Panc1 (cell line): ENCODE results near the gene TBC1D2.

Experiments
- POLR2AphosphoS5 ChIP-seq: IDR thresholded peaks from 2 replicates; pipeline ENCODE4 v1.6.1; 2012; ENCODE audit warnings: mild to moderate bottlenecking, low read depth, low read length, moderate library complexity
- SIN3A ChIP-seq: IDR thresholded peaks from 2 replicates; pipeline ENCODE4 v1.6.1; 2012; ENCODE audit warnings: low read depth, mild to moderate bottlenecking, low read length, moderate library complexity, borderline replicate concordance; ENCODE audit not compliant: insufficient read depth
- TCF7L2 ChIP-seq: IDR thresholded peaks from 2 replicates; pipeline ENCODE4 v1.6.1; 2011; ENCODE audit warnings: mild to moderate bottlenecking, low read depth, low read length, inconsistent platforms
- TF ChIP-seq, protein P1 (sequence below): fragments of 450-650 bp; IDR thresholded peaks from 2 replicates; pipeline ENCODE4 v1.5.1; 2017; ENCODE audit warnings: mild to moderate bottlenecking
- TF ChIP-seq, protein P2 (sequence below), 2 experiments: IDR thresholded peaks; 2 replicates each; pipeline ENCODE4 v1.6.1; 2011 to 2012; ENCODE audit warnings: low read depth in 2 of 2, control low read depth in 1 of 2, low read length in 1 of 2, mild to moderate bottlenecking in 1 of 2, moderate library complexity in 1 of 2; ENCODE audit not compliant: insufficient read depth in 1 of 2

DNA sequence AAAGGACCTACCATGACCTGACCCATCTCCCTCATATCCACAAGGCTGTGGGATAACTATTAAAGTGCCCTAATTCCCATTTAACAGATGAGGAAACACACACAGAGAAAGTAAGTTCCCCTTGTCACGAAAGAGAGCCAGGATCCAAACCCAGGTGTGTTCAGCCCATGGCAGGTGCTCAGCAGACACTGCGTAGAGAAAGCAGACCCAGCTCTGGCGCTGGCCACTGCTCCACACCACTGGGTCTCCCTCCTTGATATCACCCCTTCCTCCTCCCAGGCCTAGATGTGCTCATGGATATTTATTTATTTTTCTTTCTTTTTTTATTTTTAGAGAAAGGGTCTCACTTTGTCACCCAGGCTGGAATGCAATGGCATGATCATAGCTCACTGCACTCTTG, 39.1 kb downstream of the TBC1D2 start:
- TF ChIP-seq POLR2AphosphoS5 (no peak), SIN3A (no peak), TCF7L2 (no peak)
- TF ChIP-seq, protein P1, sequence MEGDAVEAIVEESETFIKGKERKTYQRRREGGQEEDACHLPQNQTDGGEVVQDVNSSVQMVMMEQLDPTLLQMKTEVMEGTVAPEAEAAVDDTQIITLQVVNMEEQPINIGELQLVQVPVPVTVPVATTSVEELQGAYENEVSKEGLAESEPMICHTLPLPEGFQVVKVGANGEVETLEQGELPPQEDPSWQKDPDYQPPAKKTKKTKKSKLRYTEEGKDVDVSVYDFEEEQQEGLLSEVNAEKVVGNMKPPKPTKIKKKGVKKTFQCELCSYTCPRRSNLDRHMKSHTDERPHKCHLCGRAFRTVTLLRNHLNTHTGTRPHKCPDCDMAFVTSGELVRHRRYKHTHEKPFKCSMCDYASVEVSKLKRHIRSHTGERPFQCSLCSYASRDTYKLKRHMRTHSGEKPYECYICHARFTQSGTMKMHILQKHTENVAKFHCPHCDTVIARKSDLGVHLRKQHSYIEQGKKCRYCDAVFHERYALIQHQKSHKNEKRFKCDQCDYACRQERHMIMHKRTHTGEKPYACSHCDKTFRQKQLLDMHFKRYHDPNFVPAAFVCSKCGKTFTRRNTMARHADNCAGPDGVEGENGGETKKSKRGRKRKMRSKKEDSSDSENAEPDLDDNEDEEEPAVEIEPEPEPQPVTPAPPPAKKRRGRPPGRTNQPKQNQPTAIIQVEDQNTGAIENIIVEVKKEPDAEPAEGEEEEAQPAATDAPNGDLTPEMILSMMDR, result no peak
- TF ChIP-seq, protein P2, sequence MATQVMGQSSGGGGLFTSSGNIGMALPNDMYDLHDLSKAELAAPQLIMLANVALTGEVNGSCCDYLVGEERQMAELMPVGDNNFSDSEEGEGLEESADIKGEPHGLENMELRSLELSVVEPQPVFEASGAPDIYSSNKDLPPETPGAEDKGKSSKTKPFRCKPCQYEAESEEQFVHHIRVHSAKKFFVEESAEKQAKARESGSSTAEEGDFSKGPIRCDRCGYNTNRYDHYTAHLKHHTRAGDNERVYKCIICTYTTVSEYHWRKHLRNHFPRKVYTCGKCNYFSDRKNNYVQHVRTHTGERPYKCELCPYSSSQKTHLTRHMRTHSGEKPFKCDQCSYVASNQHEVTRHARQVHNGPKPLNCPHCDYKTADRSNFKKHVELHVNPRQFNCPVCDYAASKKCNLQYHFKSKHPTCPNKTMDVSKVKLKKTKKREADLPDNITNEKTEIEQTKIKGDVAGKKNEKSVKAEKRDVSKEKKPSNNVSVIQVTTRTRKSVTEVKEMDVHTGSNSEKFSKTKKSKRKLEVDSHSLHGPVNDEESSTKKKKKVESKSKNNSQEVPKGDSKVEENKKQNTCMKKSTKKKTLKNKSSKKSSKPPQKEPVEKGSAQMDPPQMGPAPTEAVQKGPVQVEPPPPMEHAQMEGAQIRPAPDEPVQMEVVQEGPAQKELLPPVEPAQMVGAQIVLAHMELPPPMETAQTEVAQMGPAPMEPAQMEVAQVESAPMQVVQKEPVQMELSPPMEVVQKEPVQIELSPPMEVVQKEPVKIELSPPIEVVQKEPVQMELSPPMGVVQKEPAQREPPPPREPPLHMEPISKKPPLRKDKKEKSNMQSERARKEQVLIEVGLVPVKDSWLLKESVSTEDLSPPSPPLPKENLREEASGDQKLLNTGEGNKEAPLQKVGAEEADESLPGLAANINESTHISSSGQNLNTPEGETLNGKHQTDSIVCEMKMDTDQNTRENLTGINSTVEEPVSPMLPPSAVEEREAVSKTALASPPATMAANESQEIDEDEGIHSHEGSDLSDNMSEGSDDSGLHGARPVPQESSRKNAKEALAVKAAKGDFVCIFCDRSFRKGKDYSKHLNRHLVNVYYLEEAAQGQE (IDR thresholded peaks at IDR 0.05; ENCODE audit: insufficient read depth in 1 of 2, low read depth in 2 of 2, low read length in 1 of 2), result no peak
